ENCODE results near the gene FLT4. TPM values are rescaled to one million over a fixed set of nuclear protein-coding genes. Genes with fewer than 3 reads are reported as not detected.

FLT4 gene
- total RNA-seq, 1 donor from 2014 or later: not detected

GRCh38 chr5:180629831-180630382 is 19.5 kb downstream of the FLT4 start:
- intact Hi-C loops (cut with micrococcal nuclease): no loop called here
- H3K4me3 Mint-ChIP-seq: no peak overlapping the region
- TF ChIP-seq, protein P1, sequence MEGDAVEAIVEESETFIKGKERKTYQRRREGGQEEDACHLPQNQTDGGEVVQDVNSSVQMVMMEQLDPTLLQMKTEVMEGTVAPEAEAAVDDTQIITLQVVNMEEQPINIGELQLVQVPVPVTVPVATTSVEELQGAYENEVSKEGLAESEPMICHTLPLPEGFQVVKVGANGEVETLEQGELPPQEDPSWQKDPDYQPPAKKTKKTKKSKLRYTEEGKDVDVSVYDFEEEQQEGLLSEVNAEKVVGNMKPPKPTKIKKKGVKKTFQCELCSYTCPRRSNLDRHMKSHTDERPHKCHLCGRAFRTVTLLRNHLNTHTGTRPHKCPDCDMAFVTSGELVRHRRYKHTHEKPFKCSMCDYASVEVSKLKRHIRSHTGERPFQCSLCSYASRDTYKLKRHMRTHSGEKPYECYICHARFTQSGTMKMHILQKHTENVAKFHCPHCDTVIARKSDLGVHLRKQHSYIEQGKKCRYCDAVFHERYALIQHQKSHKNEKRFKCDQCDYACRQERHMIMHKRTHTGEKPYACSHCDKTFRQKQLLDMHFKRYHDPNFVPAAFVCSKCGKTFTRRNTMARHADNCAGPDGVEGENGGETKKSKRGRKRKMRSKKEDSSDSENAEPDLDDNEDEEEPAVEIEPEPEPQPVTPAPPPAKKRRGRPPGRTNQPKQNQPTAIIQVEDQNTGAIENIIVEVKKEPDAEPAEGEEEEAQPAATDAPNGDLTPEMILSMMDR (IDR thresholded peaks at IDR 0.05): no peak
- H3K27me3 Mint-ChIP-seq: no peaks in the 10 kb centered on the region
- no peaks in the 10 kb centered on the region for H3K36me3 Mint-ChIP-seq (ENCODE audit: low read depth)
- CTCF ChIA-PET: no interaction called here
- no peaks in the 10 kb centered on the region for H3K9me3 Mint-ChIP-seq
- DNase-seq: no peak
- ATAC-seq (ENCODE audit: low read depth): no peak
- H3K27ac Mint-ChIP-seq: no peak overlapping the region
- POLR2A ChIA-PET: no interaction called here
- H3K4me1 Mint-ChIP-seq: no peaks in the 10 kb centered on the region

DNA sequence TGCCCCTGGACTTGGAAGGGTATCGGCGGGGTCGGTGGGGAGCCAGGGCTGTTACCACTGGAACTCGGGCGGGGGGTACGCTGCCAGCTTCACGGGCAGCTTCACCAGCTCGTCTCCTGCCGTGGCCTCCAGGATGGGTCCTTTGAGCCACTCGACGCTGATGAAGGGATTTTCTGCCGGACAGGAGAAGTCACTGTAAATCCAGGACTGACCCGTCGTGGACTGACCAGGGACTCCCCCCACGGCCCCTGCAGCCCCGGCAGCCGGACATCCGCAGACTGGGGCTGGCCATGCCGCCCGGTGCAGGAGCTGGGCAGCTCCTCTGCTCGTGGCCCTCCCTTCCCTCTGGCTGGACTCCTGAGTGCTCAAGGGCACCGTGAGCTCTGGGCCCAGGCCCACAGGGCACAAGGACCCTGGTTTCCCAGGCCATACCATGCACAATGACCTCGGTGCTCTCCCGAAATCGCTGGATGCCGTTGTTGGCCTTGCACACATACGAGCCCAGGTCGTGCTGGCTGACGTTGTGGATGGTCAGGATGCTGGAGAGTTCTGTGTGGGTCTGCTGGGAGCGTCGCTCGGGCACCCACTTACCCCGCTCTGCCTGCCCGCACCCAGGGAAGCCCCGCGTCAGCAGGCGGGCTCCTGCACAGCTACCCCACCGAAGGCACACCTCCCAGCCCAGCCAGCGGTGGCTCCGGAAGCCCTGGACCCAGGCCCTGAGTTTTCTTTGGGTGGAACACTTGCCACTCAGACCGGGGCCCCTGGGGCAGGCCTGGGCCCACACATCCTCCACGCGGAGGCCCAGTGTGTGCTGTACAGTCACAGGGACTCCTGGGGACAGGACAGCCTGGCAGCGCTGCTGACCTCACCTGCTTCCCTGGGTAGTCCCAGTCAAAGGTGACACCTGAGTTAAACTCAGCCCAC is 20.3 kb downstream of the FLT4 start:
- Mint-ChIP-seq H3K4me1 (no peaks in the 10 kb centered on the region), H3K4me3 (no peak overlapping the region), H3K36me3 (ENCODE audit: low read depth) (no peaks in the 10 kb centered on the region), H3K27me3 (no peaks in the 10 kb centered on the region), H3K27ac (no peak overlapping the region), H3K9me3 (no peaks in the 10 kb centered on the region)
- ATAC-seq (ENCODE audit: low read depth) (no peak), DNase-seq (no peak)
- intact Hi-C loops (cut with micrococcal nuclease): no loop called here
- ChIA-PET CTCF (no interaction called here), POLR2A (no interaction called here)
- TF ChIP-seq, protein P1 (IDR thresholded peaks at IDR 0.05): no peak

DNA sequence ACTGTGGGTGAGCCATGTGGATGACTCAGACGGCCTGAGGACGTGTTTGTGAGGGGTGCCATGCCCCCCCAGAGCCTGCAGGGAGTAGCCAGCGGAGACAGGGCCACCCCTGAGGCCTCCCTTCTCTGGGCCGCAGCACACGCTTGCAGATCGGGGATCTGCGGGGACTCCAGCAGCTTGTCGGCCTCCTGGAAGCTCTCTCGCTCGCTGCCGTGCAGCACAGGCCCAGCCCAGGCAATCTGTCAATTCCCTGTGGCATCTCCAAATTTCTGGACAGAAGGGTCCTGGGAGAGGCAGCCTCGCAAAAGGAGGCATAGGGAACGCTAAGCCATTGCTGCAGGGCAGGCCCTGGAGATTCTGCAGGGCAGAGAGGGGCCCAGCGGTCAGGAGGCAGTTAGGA is 21.2 kb downstream of the FLT4 start:
- H3K27me3 Mint-ChIP-seq: no peaks in the 10 kb centered on the region
- no peak for ATAC-seq (ENCODE audit: low read depth)
- ChIA-PET CTCF (no interaction called here), POLR2A (no interaction called here)
- intact Hi-C loops (cut with micrococcal nuclease): no loop called here
- no peak overlapping the region for H3K27ac Mint-ChIP-seq
- DNase-seq: no peak
- no peak overlapping the region for H3K4me3 Mint-ChIP-seq
- TF ChIP-seq, protein P1 (IDR thresholded peaks at IDR 0.05): no peak
- H3K36me3 Mint-ChIP-seq (ENCODE audit: low read depth): no peaks in the 10 kb centered on the region
- no peaks in the 10 kb centered on the region for H3K4me1 Mint-ChIP-seq
- no peaks in the 10 kb centered on the region for H3K9me3 Mint-ChIP-seq

- no peaks in the 10 kb centered on the region for H3K9me3 Mint-ChIP-seq
- no peaks in the 10 kb centered on the region for H3K4me1 Mint-ChIP-seq
- DNase-seq (no peak), ATAC-seq (ENCODE audit: low read depth) (no peak)
- TF ChIP-seq, protein P1 (IDR thresholded peaks at IDR 0.05): no peak
- no peak overlapping the region for H3K27ac Mint-ChIP-seq
- no peaks in the 10 kb centered on the region for H3K27me3 Mint-ChIP-seq
- intact Hi-C loops (cut with micrococcal nuclease): no loop called here
- no peak overlapping the region for H3K4me3 Mint-ChIP-seq
- ChIA-PET POLR2A (no interaction called here), CTCF (no interaction called here)
- no peaks in the 10 kb centered on the region for H3K36me3 Mint-ChIP-seq (ENCODE audit: low read depth)
Measured at GRCh38 chr5:180627386-180628120, 21.8 kb downstream of the FLT4 start.
